8988T (cell line): ENCODE measurements around the gene ZCCHC17.

Experiments
- DNase-seq: peaks from one replicate; pipeline ENCODE4 v3.0.0; 2011

The ZCCHC17 gene

GRCh38 chr1:31396633-31397351, 100.0 kb downstream of the ZCCHC17 start:
- no peak for DNase-seq

DNA sequence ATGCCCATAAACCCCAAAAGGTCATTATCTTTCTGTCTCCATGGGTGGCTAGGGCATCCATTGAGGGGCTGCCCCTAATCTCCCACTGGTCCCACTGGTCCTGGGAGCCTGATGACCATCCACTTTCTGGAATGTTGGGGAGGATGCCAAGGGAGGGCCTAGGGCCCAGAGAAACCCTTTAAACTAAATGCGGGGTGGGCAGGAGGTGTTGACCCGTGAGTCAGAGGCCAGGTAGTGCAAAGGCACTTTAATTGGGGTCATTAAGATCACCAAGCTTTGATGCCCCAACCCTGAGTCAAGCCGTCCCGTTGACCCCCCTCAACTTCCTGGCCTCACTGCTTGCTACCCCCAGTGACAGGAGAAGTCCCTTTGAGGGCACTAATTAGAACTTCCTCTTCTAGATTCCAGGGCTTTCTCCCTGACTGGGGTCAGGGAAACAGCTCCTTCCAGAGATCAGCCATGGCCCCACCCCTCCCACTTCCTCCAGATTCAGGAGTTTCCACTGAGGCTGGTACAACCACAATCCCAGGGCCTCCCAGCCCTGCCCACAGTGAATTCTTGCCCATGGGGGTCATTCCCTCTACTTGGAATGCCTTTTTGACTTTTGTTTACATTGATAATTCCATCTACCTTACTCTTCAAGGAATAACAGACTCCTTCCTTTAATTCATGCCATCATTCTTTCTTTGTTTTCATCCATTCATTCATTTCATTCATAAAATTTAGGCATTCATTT, 100.7 kb downstream of the ZCCHC17 start:
- DNase-seq, result no peak

- DNase-seq, result no peak
Measured at GRCh38 chr1:31398246-31398645, 101.4 kb downstream of the ZCCHC17 start.

DNA sequence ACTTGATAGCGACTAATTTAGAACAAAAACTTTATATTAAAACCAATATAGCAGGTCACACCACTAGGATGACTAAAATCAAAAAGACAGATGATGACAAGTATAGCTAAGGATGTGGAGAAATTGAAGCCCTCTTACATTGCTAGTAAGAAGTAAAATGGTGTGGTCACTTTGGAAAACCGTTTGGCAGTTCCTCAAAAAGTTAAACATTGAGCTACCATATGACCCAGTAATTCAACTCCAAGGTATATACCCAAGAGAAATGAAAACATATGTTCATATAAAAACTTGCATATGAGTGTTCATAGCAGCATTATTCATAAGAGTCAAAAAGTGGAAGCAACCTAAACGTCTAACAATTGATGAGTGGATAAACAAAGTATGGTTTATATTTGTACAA, 103.1 kb downstream of the ZCCHC17 start:
- DNase-seq, result no peak

DNA sequence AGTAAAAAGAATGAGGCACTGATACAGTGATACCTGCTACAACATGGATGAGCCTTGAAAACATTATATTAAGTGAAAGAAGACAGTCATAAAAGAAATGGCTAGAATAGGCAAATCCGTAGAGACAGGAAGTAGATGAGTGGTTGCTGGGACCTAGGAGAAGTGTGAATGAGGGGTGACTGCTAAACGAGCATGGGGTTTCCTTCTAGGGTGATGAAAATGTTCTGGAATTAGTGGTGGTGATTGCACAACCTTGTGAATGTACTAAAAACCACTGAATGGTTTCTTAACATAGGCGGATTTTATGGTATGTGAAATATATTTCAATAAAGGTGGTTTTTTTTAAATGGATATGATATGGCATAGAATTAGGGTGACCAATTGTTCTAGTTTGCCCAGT, 103.6 kb downstream of the ZCCHC17 start:
- no peak for DNase-seq

DNA sequence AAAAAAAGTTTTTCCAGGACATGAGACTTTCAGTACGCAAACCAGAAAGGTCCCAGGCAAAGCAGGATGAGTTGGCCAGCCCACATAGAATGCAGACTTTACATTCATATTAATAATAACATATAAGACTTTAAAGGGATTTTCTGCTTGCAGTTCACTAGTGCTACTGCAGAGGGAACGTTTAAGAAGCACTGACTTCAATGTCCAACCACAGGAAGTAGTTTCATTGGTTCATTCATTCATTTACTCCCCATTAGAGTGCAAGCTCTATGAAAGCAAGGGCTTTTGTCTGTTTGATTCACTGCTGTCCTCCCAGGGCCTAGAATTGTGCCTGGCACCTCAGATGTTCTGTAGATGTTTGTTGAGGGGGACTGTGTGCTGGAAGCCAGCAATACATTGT, 104.4 kb downstream of the ZCCHC17 start:
- DNase-seq, result no peak

- DNase-seq, result no peak
Measured at GRCh38 chr1:31405578-31406245, 108.9 kb downstream of the ZCCHC17 start.

GRCh38 chr1:31407029-31407626, 110.3 kb downstream of the ZCCHC17 start:
- no peak for DNase-seq

- DNase-seq, result no peak
Measured at GRCh38 chr1:31408788-31409318, 112.0 kb downstream of the ZCCHC17 start.

DNA sequence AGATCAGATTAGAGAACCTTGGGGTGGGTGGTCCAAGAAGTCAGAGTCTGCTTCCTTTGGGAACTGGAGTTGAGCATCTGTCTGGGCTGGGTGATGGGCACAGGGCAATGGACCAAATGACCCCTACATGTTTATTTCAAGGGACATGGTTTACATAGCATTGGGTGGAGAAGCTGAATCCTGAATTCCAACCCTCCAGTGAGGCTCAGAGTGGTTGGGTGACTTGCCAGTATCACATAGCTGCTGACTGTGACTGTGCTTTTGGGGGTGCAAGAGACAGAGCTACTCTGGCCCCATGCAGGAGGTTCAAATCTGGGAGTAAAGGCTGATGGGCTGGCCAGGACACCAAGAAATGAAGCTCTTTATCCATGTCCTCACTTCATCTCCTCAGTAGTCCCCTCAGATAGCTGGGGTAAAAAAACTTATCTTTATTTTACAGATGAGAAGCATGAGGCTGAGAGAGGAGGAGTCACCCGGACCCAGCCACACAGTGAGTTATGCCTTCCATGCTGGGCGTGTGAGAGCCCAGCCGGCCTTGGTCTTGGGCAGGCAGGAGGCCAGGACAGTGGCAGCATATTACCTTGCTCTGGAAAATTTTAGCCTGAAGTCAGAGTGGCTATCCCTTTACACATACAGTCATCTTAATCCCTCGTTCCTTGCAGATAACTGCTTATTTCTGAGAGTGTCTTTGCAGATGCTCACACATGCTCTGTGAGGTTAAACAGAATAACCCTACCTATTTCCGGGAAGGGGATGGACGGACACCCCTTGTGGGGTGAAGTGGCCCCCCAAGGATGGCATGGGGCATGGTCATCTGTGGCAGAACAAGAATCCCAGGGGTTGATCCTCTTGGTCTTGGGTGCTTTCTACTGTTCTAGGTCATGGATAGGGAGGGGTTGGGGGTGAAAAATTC, 113.4 kb downstream of the ZCCHC17 start:
- DNase-seq, result no peak

GRCh38 chr1:31410871-31411270, 114.0 kb downstream of the ZCCHC17 start:
- DNase-seq, result no peak

DNA sequence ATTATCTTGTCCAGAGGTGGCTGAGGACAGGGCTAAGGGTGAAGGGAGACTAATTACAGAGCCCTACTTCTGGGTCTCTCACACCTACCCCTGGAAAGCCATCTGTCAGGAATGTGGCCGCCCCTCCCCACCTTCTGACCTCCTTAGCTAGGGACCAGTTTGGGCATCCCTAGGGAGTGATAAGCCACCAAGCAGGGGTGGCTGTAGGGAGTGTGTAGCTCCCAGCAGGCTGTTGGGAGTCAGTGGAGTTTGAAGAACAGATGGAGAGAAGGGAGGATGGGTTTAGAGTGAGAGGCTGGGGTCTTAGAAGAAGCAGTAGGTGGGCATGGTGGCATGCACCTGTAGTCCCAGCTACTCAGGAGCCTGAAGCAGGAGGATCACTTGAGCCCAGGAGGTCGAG, 115.4 kb downstream of the ZCCHC17 start:
- DNase-seq, result no peak

DNA sequence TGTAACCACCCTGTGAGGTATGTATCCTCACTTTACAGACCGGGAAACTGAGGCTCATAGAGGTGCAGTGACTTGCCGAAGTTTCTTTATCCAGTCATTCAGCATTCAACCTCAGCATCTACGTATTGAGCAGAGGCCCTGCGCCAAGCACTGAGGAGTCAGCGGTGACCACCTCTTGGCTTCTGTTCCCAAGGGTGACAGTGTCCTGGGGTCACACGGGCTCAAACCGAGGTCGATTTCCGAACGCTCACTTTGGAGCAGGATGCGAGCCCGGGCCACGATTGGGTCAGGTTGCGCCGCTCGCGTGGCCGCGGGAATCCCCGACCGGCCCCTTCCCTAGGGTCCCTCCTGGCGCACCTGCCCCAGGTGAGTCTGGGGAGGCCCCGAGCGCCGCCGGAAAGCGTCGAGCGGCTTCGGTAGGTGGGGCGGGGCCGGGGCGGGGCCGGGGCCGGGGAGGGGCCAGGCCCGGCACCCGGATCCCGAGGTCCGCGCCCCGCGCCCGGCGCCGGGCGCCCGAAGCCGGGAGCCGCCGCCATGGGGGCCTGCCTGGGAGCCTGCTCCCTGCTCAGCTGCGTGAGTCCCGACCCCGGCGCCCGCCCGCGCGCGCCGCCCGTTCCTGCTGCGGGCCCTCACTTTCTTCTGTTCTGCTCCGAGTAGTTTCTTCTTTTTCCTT, 116.0 kb downstream of the ZCCHC17 start, which contains the start of gene SERINC2:
Gene SERINC2 (plus strand): TSS at position 482 of the 673 bp plus-strand sequence. CDS start 53 bp downstream, at position 535.
- DNase-seq, result peak; percentile 59

- DNase-seq, result peak; percentile 41
Measured at GRCh38 chr1:31413405-31414001, 116.7 kb downstream of the ZCCHC17 start.
